Astrocyte of the cerebellum (primary cell): Measurements from ENCODE around the gene SPATA16.
"Not testable (repeated sequence)": the region's sequence is repeated elsewhere in the genome, so short reads cannot be mapped to it uniquely, and the experiment has no call there.

Experiments used
- DNase-seq: peaks from one replicate; pipeline ENCODE4 v3.0.0-alpha.2; 2011; ENCODE audit warnings: low read depth
- H3K4me3 ChIP-seq: 2 replicates; pipeline ENCODE4 v1.5.1; 2011; ENCODE audit warnings: mild to moderate bottlenecking, low read depth, low read length, moderate library complexity
- in situ Hi-C: cut with HindIII; loops from 2 replicates; pipeline ENCODE4 v1.10.0; 2017; ENCODE audit warnings: low sequenced_read_pairs
- TF ChIP-seq, protein P1 (sequence below): IDR thresholded peaks from 2 replicates; pipeline ENCODE4 v1.5.1; 2012; ENCODE audit warnings: low read length, low read depth, moderate library complexity, mild to moderate bottlenecking; ENCODE audit errors: missing control alignments

SPATA16 gene

DNA sequence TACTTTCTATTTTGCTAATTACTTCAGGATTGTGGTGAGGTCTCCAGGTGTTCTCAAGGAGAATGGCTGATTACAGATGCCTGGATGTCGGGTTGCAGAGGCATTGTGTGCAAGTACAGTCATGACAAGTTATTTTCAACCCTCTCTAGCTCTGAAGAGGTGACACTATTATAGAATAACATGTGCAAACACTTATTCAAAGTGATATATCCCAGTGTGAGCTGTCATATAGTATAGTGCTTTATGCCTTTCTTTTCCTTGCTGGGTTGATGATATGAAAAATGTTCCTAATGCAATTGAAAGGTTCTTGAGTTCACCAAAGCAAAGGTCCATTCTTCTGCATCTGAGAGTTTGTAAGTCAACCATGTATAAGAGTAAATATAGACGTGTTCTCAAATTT is 167.2 kb downstream of the SPATA16 start:
- no peak for DNase-seq
- in situ Hi-C loops: no loop called here
- no peak overlapping the region for H3K4me3 ChIP-seq
- TF ChIP-seq, protein P1, sequence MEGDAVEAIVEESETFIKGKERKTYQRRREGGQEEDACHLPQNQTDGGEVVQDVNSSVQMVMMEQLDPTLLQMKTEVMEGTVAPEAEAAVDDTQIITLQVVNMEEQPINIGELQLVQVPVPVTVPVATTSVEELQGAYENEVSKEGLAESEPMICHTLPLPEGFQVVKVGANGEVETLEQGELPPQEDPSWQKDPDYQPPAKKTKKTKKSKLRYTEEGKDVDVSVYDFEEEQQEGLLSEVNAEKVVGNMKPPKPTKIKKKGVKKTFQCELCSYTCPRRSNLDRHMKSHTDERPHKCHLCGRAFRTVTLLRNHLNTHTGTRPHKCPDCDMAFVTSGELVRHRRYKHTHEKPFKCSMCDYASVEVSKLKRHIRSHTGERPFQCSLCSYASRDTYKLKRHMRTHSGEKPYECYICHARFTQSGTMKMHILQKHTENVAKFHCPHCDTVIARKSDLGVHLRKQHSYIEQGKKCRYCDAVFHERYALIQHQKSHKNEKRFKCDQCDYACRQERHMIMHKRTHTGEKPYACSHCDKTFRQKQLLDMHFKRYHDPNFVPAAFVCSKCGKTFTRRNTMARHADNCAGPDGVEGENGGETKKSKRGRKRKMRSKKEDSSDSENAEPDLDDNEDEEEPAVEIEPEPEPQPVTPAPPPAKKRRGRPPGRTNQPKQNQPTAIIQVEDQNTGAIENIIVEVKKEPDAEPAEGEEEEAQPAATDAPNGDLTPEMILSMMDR: no peak

DNA sequence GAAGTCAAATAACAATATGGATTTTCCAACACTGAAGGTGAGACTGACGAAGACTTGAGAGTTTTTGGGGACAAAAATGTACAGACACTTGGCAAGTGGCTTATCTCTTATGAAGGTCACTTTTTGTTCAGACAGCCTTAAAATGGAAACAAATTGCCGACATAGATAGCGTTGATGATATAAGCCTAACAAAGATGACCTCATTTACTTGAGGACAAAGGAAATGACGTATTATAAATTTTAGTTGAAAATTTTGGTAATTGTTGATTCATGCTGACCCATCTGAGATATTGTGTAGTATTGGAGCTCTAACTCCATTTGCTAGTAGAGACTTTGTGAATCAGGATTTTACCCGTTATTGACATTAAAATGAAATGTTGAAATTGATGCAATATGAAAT is 168.3 kb downstream of the SPATA16 start:
- in situ Hi-C loops: no loop called here

DNA sequence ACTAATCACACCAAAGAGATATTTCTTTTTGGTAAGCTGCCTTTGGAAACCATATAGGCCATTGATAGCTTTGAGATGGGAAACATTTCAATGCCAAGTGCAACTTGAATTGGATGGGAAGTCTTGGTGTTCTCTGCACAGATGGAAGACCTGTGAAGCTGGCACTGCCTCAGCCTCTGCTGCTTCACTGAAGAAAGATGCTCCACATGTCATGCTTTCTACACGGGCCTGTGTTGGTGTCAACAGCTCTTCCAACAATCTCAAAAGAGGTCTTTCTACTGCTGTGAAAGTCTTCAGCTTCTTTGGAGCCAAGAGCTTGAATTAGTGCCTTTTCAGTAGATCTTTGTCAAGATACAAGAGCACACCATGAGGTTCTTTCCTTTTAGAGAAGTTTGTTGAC is 169.0 kb downstream of the SPATA16 start:
- TF ChIP-seq, protein P1: no peak
- no peak overlapping the region for H3K4me3 ChIP-seq
- in situ Hi-C loops: no loop called here
- DNase-seq: no peak

More for the DNA sequence above, 168.3 kb downstream of the SPATA16 start:
- no peak for DNase-seq
- TF ChIP-seq, protein P1: no peak
- H3K4me3 ChIP-seq: no peak overlapping the region

DNA sequence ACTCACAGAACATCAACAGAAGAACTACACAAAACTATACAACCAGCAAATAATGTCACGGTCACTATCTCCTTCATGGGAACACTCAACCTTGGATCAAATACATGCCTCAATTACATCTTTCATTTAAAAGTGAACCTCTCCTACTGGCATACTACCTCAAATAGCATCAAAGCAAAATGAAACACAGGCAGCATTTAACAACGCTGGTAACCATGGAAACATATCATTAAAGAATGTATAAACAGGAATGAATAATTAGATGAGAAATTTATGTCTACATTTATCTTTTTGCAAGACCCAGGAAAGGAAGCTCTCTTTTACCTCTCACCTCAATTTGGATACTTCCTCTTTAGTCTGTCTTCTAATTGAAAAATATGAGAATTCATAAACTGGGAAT is 172.4 kb downstream of the SPATA16 start:
- no peak overlapping the region for H3K4me3 ChIP-seq
- DNase-seq: no peak
- TF ChIP-seq, protein P1: no peak
- in situ Hi-C loops: no loop called here

DNA sequence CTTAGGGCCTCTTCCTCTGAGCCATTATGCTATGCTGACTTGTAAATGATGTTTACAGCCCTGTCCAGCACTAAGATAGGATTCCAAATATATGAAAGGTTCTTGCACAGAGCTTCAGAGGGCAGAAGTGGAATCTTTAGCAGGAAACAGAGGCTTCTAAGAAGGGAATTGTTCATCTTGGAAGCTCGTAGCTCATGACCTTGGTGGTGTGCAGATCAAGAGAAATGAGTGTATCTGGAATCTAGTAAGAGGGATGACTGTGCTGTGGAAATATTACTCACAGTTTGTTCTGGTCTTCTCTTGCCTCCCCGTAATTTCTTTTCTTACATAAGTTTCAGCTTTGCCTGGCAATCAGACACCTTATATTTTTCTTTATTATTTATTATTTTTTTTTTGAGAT is 175.8 kb downstream of the SPATA16 start:
- DNase-seq: no peak
- in situ Hi-C loops: no loop called here
- TF ChIP-seq, protein P1: no peak
- H3K4me3 ChIP-seq: no peak overlapping the region

DNA sequence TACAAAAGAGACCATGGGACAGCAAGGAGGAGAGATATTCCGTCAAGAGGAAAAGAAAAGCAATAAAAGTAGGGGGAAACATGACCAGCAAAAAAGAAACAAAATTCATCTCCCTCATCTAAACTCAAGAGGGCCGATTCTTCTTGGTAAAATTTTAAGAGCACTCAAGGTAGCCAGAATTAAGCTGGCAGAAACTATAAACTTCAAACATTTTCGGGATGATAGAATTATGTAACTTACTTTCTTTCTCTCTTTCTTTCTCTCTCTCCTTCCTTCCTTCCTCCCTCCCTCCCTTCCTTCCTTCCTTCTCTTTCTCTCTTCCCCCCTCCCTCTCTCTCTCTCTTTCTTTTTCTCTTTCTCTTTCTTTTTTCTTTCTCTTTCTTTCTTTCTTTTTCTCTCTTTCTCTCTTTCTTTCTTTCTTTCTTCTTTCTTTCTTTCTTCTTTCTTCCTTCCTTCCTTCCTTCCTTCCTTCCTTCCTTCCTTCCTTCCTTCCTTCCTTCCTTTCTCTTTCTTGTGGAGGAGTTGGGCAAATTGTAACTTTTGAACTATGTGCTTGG is 180.3 kb downstream of the SPATA16 start:
- DNase-seq, H3K4me3 ChIP-seq, in situ Hi-C loops: not testable (repeated sequence)

DNA sequence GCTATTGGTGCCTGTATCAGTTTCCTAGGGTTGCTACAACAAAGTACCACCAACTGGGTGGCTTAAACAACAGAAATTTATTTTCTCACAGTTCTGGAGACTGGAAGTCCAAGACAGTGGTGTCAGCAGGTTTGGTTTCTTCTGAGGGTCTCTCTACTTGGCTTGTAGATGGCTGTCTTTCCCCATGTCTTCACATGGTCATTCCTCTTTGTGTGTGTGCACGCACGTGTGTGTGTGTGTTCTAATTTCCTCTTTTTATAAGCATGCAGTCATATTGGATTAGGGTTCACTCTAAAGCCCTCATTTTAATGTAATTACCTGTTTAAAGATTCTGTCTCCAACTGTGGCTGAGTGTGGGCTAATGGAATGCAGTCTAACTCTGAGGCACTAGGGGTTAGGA is 182.5 kb downstream of the SPATA16 start:
- TF ChIP-seq, protein P1: no peak
- in situ Hi-C loops: no loop called here
- no peak overlapping the region for H3K4me3 ChIP-seq
- no peak for DNase-seq
